GM21360 (cell line): Measurements from ENCODE around the gene SLITRK4.

Source experiments
- ATAC-seq: cut with Tn5 transposase; IDR thresholded peaks from one replicate; pipeline ENCODE4 v1.9.1; 2021; ENCODE audit warnings: mild to moderate bottlenecking, moderate library complexity; ENCODE audit not compliant: unreplicated experiment

SLITRK4 gene, protein sequence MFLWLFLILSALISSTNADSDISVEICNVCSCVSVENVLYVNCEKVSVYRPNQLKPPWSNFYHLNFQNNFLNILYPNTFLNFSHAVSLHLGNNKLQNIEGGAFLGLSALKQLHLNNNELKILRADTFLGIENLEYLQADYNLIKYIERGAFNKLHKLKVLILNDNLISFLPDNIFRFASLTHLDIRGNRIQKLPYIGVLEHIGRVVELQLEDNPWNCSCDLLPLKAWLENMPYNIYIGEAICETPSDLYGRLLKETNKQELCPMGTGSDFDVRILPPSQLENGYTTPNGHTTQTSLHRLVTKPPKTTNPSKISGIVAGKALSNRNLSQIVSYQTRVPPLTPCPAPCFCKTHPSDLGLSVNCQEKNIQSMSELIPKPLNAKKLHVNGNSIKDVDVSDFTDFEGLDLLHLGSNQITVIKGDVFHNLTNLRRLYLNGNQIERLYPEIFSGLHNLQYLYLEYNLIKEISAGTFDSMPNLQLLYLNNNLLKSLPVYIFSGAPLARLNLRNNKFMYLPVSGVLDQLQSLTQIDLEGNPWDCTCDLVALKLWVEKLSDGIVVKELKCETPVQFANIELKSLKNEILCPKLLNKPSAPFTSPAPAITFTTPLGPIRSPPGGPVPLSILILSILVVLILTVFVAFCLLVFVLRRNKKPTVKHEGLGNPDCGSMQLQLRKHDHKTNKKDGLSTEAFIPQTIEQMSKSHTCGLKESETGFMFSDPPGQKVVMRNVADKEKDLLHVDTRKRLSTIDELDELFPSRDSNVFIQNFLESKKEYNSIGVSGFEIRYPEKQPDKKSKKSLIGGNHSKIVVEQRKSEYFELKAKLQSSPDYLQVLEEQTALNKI

DNA sequence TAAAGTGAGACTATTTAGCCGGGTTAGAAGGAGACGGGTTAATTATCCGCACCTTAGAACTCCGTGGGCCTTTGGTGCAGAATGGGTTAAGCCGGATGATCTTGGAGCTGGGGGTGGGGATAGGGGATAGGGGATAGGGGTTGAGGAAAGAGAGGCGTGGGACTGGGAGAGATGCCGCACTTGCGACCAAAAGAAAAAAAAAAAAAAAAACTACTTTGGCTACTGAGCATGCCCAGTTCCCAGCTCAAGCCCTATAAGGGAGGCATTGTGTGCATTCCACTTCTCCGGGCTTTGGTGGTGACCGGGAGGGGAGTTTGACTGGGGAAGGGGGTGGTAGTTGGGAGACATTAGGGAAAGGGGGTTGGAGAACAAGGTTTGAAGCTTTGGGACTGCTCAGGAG, at the start of gene SLITRK4:
SLITRK4 (minus strand) TSS at position 187 of the 400 bp plus-strand sequence. CDS start 4,993 bp downstream, outside the sequence.
- no peak for ATAC-seq

DNA sequence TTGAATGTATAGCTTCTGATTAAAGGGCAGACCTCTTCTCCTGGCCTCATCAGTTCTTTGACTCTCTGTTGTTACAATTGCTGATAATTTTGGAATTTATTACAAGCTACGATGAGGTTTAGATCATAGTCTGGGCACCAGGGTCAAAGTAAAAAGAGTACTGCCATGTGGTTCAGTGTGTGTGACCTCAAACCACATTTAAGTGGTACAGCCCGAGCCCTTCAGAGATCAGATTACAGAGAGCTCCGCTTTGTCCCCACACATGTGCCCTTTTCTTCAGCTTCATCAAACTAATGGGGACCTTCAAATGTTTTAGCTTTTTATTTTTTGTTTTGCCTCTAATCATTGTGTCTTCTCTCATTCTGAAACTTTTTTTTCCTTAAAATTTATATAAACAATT, 47.6 kb upstream of the SLITRK4 start:
- ATAC-seq = no peak

DNA sequence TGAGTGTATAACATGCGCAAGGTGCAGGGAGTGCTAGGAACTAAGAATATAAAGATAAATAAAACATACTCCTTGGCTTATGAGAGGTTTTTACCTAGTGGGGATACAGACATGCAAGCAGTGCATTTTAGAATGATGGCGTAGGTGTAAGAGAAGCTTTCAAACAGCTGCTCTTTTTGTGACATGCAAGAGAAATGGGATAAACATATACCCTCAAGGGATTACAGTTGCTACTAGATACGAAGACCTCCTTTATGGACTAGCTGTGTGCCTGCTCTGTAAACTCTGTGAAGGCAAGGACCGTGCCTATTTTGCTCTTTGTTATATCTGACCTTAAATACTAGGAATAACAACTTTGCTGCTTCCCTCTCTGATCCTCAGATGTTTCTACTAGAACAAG, 39.0 kb upstream of the SLITRK4 start:
- no peak for ATAC-seq

DNA sequence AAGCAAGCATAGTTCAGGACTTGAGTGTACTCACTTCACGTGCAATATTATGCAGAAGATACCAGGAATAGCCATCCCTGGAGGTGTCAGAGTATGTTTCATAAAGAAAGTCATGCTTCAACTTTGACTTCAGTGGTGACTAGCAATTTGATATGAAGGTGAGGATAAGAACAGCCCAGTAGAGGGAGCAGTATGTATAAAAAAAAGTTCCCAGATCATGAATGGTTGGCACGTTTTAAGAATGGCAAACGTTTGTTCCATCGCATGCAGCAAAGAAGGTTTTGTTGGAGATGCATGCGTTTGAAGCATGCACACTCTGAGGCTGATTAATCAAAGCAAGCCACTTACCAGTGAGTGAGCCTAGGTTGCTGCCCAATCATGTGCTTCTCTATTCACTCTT, 33.5 kb upstream of the SLITRK4 start:
- ATAC-seq = no peak

DNA sequence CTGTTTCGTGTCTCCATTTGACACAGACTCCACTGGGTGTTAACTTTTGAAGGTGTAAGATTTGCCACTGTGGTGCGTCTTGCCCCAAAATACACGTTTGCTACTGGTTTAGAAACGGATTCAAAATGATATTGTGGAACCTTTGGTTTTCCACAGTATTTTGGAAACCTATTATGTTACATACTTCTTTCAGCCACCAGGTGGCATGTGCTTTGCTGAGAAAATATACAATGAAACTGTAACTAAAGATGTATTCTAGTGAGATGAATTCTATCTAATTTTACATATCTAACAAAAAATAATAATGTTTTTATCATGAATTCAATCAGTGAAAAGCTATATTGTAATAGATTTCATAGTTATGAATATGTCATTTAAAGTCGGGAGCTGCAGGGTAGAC, 28.4 kb upstream of the SLITRK4 start:
- ATAC-seq = peak; percentile 62

DNA sequence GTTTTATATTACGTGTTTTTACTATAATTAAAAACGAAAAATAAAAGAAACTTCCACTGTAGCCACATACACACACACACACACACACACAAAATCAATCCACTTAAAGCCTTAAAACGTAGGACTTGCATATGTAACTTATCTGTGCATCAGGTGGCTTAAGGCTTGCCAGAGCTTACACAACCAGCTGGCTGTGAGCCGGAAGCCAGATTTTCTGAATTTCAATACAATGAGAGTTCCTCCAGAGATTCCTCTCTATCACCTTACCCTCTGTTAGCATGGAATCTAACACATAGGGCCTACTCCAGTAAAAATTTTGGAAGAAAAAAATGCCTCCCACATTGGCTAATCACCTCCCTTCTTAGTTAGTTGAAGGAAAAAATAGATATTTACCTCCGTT, 27.9 kb upstream of the SLITRK4 start:
- no peak for ATAC-seq

DNA sequence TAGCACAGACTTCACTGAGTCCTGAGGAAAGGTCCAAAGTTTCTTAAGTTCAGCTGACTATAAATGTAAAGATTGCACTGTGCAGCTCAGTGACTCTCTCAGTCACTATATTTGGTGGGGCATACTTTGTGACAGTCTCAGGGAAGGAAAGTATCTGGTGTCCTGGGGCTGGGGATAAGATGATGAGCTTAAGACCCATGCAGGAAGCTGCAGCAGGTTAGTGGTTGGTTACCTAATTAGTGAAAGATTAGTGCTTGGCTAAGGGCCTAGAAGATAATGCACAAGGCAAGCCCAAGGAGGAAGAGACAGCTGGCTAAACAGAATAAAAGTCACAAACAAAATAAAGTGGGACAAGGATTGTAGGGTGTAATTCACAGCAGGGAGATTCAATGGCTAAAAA, 25.4 kb upstream of the SLITRK4 start:
- ATAC-seq = no peak

DNA sequence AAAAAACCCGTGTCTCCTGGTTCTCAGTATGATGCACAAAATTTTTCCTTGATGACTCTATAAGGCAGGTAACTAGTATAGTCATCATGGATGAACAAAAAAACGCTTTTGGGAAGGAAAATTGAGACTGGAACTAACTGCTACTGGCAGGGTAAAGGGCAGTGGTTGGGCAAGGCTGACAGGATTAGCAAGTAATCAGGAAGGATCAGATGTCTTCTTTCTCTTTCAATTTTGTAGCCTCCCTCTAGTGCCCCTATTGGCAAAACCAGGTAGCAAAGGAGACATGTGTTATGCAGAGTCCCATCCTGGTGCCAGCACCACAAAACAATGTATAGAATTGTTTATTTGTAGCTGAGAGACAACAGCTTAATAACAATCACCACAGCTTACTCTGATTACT, 12.8 kb upstream of the SLITRK4 start:
- peak; percentile 95 for ATAC-seq

DNA sequence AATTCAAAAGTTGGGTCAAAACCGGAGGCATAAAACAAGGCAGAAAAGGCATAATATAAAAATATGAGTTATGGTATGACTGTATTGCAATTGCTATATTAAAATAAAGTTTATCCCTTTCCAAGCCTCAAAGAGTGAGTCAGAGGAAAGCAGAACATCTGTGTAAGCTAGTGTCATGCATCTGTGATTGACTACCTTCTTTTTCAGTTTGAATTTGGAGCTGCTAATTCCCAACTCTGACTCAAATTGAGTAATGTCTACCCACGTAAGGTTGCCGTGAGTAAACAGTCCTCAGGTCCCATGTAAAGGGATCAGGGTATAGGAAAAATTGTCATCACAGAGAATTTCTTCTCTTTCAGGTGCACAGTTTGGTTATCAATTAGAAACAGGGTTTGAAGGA, 6.5 kb upstream of the SLITRK4 start:
- ATAC-seq = no peak

DNA sequence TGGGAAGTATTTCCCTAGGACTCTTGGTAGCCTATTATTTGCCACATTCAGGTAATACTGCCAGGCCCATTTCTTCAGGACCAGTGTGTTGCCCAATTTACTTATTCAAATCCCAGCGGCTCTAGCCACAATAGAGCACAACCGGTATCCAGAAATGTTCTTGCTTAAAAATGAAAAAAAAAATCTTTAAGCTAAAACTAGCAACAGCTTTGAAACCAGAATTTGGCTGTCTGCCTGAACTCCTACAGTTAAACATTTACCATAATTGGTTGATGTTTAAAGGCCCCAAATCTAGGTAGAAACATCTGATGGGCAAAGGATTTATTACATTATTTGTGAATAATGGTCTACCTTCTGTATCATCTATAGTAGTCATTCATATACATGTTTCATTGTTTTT, 930 bp upstream of the SLITRK4 start:
- no peak for ATAC-seq

DNA sequence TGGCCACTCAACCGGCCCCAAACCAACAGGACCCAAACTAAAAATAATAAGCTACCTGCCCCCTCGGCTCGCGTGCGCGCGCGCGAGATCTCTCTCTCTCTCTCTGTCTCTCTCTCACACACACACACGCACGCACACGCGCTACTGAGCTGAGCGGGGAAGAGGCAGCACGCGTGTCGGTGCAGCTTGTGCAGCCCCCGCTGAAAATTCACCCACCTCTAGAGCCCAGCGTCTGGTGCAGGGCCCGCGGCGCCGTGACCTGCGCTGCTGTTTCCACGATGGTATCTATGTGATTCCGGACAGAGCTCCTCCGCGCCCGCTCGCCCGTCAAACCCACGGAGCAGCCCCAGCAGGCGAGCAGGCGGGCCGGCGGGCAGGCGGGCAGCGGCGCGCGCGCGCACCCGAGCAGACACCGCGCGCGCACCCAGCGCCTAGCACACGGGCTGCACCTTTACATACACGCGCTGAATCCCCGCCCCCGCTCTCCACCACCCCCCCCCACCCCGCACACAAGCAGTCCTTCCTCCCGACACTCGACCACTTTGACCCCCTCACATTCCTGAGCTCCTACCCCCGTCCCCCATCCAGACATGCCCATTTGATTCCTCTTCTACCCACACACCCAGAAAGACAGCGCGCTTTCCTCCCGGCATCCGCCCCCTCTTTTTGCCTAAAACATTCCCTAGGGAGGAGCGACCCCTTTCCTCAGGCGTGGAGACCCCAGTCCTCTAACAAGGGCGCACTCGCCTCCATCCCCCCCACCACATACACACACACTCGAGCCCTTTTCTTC, 1.0 kb downstream of the SLITRK4 start:
- ATAC-seq = no peak

DNA sequence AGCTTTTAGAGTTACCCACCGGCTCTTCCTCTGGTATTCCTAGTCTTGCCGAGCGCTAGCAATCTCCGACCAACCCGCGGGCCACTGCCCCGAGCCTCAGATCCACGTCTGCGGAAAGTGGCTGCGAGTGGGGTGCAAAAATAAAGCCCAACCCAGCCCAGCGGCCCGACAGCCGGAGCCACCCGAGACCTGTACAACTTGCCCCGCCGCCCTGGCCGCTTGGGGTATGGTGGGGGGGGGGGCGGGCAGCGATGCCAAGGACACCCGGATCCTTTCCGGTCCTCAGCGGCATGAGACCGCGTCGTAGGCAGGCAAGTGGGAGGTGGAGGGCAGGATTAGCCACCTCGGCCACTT, 1.6 kb downstream of the SLITRK4 start:
- ATAC-seq = no peak

DNA sequence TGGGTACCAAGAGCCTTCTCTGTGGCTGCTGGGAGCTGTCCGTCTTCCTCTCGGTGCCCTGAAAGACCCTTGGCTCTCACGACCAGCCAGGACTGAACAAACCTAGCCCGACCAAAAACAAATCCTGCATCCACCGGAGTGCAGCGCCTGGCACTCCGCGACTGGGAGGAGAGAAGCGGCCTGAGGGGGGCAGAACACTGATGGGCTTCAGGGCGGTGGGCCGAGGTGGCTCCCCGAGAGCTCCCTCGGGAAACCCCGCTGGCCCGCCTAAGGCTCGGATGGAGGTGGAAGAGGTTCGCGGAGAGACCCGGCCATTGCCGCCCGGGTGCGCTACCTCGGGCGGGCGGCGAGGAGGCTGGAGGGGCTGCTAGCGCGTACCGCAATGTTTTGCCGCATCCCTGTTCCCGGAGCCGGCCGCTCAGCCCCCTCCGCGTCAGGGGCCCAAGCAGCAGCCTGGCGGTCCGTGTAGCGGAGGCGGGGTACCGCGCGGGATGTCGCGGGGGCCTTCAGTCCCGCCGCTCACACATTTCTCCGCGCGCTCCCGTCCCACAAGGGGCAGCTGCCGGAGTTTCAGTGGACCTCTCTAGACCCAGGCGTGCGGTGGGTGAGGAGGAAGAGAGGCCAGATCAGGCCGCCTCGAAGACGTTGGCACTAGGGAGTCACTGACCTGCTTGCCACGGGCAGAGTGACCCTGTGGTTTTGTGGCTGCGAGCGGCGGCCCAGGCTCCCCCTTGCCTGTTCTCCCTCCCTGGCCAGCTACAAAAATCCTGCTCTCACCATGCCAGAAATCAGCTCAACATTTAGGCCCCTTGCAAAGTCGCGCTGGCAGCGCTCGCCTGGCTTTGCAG, 2.2 kb downstream of the SLITRK4 start:
- ATAC-seq = no peak

DNA sequence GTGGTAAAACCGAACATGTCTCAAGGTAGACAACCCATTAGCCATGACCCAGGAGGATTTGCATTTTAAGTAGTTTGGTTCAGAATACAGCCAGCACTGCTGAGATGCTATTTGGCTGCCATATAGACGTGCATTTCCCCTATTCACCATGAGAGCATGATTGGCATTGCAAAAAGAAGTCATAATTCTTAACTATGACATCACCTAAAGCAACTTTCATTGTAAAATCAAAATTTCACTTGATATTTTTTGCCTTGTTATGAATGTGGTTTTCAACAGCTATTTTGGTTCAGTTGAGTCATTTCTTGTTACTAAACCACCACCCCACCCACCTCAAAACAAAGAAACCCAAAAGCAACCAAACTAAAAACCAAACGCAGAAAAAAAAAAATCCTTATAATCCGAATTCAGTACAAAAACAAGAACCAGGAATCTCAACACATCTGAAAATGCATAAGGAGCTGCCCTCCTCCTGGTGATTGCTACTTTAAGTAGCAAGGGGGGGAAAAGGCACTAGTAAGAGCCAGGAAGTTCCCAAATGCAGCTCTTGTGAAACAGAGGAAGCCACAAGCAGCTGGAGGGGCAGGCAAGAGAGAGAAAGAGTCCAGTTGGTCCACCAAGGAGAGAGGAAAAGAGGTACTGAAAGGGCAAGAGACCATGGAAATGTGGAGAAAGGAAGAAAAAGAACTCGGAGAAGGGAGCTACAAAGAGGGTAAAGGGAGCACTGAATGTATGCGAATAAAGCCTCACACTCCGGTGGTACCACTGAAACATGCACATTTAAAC, 3.1 kb downstream of the SLITRK4 start:
- no peak for ATAC-seq

DNA sequence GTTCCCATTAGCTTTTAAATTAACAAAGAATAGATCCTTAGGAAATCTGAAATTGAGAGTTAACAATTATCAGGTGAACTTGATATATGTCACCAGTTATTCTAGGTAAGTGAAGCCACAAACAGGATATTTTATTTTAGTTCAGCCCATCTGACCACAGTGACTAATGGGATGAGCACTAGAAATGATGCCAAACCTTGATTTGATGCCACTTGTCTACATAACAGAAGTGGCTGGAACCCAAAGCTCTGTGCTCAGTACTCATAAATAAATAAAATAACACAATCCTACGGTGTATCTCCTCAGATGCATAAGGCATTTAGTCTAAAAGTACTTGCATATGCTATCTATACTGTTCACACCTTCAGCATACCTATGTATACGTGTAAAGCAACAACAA, 12.2 kb downstream of the SLITRK4 start:
- ATAC-seq = no peak

DNA sequence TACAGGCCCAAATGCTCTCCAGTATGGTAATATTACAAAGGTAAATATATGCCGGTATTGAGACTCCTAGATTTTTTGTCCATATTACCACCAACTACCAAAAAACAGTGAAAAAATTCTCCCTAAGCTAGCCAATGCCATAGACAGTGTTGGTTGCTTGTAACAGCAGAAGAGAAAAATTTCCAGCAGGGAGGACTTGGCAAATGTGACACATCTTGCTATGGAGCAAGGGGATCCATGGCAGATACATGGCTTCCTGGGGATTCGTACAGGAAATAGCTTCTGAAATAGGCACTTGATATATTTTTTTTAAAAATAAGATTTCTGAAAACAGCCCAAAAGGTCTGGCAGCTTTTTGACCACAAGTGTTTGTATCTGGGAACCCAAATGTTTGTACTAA, 14.6 kb downstream of the SLITRK4 start:
- no peak for ATAC-seq

DNA sequence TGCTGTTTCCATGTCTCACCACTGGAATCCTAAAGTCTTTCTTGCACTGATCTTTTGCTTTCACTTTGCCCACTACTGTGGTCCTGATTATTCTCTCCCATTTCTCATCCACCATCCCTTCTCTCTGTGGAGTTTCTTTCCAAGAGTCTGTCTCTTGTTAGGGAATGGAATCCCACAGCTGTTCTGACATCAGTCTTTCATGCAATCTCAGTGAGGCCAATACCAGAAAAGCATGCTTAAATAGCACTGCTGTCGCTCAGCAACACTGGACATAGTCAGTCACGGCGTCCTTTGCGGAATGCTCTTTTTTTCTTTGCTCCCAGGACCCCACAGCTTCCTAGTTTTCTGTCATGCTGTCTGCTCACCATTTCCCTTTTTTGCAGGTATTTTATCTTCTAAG, 20.1 kb downstream of the SLITRK4 start:
- no peak for ATAC-seq

DNA sequence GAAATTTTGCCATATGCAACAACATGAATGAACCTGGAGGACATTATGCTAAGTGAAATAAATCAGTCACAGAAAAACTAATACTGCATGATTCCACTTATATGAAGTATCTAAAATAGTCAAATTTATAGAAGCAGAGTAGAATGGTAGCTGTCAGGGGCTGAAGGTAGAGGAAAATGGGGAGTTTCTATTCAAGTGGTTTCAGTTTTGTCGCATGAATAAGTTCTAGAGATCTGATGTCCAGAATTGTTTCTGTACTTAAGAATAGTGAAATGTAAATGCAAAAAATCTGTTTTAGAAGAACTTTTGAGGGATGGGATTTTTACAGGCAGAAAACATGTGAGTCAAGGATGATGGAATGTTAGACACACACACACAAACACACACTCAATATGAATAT, 34.1 kb downstream of the SLITRK4 start:
- no peak for ATAC-seq

DNA sequence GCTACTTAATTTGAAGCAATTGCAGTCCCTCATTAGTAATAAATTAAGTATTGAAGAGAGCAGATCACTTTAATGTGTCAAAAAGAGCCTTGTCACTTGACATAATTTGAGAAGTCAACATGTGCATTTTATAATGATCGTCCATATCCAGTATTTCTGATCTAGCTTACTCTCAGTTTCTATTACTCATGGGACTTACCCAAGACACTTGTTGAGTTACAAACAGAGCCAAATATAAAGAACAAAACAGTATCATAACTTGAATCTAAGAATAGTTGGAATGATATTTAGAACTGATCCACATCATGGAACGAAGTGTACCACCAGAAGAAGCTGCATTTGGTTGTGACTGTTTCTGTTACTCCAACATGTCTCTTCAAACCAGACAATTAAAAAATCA, 54.7 kb downstream of the SLITRK4 start:
- no peak for ATAC-seq

DNA sequence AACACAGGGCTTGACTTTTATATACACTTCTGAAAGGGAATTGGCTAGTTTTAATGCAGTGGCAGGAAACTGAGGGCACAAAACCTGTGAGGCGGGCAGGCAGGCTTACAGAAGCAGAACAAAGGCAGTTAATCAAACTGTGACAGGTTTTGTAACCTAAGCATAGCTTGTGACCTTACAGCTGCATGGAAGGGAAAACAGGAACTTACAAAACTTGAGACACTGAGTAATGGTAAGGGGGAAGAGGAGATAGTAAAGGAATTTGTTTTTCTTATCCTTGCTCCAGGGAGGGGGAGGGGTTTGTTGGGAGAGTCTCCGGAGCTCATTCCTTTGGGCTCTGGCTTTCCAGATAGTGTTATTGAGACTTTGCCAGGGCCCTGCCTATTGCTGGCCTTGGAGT, 55.6 kb downstream of the SLITRK4 start:
- ATAC-seq = no peak
